GM21576 (cell line): ENCODE results near the gene SKP1.

Source experiments
- ATAC-seq: cut with Tn5 transposase; IDR thresholded peaks from one replicate; pipeline ENCODE4 v1.9.1; 2021; ENCODE audit warnings: mild to moderate bottlenecking, moderate library complexity; ENCODE audit not compliant: unreplicated experiment

The SKP1 gene

GRCh38 chr5:134130239-134130945 is 46.4 kb downstream of the SKP1 start:
- ATAC-seq: no peak

GRCh38 chr5:134129411-134130238 is 47.1 kb downstream of the SKP1 start:
- ATAC-seq: no peak

GRCh38 chr5:134128648-134128995 is 48.1 kb downstream of the SKP1 start:
- ATAC-seq: no peak

GRCh38 chr5:134127988-134128647 is 48.6 kb downstream of the SKP1 start:
- ATAC-seq: no peak

- peak; percentile 44 for ATAC-seq
Observed at GRCh38 chr5:134127376-134127861, 49.3 kb downstream of the SKP1 start.

- ATAC-seq: no peak
Observed at GRCh38 chr5:134125039-134126015, 51.4 kb downstream of the SKP1 start.

GRCh38 chr5:134124289-134125038 is 52.3 kb downstream of the SKP1 start:
- ATAC-seq: no peak

GRCh38 chr5:134123360-134123759 is 53.4 kb downstream of the SKP1 start:
- no peak for ATAC-seq

- ATAC-seq: no peak
Observed at GRCh38 chr5:134122530-134122929, 54.2 kb downstream of the SKP1 start.

- ATAC-seq: no peak
Observed at GRCh38 chr5:134120386-134121138, 56.2 kb downstream of the SKP1 start.

GRCh38 chr5:134119720-134120119 is 57.0 kb downstream of the SKP1 start:
- no peak for ATAC-seq

GRCh38 chr5:134118212-134118835 is 58.4 kb downstream of the SKP1 start:
- ATAC-seq: no peak

GRCh38 chr5:134116789-134117761 is 59.7 kb downstream of the SKP1 start:
- ATAC-seq: no peak

GRCh38 chr5:134116286-134116685 is 60.5 kb downstream of the SKP1 start:
- no peak for ATAC-seq

GRCh38 chr5:134115806-134116175 is 61.0 kb downstream of the SKP1 start:
- no peak for ATAC-seq

- ATAC-seq: peak; percentile 11
Observed at GRCh38 chr5:134114886-134115805, 61.6 kb downstream of the SKP1 start.
